DMS 273 (cell line): ENCODE measurements around the gene AIFM3.

Experiments
- DNase-seq: peaks from one replicate; lab custom pipeline; 2025; ENCODE audit not compliant: unreplicated experiment; lab: John Stamatoyannopoulos, UW

Gene AIFM3

DNA sequence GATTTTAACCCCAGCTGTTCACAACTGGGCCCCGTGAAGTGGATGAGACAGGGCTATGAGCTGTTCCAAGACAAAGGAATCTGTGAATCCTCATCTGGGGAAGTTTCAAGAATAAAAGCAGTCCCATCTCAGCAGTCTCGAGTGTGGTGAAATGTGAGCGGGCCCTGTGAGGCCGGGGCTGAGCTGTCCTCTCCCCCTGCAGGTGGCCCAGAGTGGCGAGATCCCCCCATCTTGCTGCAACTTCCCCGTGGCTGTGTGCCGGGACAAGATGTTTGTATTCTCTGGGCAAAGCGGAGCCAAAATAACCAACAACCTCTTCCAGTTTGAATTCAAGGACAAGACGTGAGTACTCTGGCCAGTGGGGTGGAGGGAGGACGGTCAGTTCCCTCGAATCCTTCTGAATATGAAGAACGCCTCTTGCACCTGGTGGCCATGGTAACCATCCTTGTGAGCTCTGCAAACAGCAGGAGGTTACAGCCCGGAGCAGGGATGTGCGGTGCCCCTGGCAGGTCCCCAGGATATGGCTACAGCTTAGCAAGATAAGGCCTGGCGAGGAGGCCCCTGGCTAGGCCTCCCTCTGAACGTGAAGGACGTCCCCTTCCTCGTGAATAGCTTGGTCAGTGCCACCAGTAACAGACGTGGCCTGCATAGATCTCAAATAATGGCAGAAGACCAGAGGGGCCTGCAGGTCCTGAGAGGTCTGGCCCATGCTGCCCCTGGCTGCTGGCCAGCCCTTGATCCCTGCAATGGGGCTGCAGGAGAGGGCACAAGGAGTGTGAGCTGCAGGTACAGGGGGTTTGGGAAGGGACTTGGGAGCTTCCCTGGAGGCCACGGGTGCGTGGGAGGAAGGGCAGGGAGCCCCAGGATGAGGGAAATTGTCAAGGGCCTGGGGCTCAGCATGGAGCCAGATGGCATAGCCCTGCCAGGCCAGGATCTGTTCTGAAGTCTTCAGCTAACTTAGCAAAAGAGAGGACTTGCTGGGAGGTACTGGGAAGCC lies 23.4 kb downstream of the AIFM3 start:
- DNase-seq: no peak

DNA sequence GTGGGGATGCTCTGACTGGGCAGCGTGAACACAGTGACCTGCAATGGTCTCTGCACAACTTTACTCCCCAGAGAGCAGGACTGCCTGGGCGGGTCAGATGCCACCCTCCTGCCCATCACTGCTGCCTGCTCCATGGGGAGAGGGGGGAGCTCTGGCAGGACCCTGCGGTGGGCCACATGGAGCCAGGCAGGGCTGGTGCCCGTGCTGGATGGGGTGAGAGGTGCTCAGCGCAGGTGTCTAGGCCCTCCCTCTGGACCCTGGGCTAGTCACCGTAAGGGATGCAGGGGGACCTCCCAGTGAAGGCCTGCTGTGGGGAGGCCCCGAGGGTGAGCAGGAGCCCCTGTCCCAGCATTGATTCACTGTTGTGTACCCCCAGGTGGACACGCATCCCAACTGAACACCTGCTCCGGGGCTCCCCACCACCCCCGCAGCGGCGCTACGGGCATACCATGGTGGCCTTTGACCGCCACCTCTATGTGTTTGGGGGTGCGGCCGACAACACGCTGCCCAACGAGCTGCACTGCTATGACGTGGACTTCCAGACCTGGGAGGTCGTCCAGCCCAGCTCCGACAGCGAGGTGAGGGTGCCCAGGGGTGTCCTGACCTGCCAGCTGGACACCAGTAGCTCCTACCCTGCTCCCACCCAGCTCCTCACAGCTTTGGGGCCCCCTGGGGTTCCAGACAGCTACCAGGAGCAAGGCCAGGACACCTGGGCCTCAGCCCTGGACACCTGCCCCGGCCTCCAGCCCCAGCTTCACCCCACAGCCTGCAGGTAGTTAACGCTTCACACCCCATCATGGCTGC lies 24.4 kb downstream of the AIFM3 start:
- no peak for DNase-seq

DNA sequence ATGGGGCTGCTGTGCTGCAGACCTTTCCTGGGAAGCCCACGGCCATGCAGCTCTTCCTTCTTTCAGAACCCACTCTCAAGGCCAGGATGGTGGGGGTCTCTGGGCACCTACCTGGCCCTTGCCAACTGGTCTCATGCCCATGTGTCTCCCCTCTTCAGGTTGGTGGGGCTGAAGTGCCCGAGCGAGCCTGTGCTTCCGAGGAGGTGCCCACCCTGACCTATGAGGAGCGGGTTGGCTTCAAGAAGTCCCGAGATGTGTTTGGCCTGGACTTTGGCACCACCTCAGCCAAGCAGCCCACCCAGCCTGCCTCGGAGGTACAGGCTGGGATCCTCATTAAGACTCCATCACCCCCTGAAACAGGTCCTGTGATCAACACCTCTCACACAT lies 25.0 kb downstream of the AIFM3 start:
- DNase-seq: no peak

DNA sequence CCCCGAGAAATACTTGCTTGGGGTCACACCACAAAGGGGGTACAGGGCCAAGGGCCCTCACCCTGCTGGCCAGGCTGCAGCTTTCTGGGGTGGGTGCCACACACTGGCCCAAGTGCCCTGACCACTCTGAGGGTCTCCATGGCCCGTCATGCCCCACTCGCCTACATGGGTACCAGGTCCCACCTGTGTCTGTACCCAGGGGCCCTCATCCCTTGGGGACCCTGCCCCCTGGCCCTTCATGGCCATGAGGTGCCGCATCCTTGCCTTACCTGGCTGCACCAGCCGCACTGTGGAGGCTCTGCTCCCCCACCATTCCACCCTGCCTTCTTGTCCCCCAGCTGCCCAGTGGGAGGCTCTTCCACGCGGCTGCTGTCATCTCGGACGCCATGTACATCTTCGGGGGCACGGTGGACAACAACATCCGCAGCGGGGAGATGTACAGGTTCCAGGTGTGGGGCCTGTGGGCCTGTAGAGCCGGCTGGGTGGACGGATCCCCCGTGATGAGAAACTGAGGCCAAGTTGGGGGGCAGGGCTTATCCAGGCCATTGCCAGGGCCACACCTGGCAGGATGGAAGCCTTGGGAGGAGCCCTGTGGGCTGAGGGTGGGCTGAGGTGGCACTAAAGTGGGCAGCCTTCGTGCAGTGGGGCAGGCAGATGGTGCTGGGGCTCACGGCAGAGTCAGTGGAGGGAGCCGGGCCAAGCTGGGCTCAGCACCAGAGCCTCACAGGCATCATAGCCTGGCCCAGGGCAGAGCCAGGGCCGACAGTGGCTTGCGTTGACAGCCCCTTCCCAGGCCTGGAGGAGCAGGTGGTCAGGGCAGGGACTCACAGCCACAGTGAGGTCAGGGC lies 25.6 kb downstream of the AIFM3 start:
- DNase-seq: no peak

DNA sequence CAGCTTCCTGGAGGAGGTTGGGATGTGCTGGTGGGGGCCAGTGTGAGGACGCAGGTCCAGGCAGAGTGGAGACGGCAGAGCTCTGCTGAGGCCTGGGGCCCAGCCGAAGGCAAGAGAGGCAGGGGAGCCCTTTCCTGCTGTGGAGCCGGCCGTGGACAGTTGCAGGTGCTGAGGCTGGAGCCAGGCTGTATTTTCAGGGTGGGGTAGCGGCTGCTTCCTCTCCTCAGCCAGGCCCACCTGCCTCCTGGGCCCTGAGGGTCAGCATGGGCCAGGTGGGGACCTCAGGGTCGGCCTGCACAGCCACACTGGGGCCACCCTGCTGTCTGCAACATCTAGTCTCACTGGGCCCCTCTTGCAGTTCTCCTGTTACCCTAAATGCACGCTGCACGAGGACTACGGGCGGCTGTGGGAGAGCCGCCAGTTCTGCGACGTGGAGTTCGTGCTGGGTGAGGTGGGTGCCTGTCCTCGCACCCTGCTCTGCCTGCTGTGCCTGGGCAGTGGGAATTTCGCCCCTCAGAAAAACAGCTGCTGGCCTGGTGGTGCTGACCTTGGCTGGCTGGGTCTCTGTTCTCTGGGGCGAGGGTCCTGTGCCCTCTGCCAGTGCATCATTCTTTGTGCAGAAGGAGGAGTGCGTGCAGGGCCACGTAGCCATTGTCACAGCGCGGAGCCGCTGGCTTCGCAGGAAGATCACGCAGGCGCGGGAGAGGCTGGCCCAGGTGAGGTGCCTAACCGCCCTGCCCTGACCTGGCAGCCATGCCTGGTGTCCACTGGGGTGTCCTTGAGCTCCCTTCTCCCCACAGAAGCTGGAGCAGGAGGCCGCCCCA lies 26.5 kb downstream of the AIFM3 start:
- no peak for DNase-seq

DNA sequence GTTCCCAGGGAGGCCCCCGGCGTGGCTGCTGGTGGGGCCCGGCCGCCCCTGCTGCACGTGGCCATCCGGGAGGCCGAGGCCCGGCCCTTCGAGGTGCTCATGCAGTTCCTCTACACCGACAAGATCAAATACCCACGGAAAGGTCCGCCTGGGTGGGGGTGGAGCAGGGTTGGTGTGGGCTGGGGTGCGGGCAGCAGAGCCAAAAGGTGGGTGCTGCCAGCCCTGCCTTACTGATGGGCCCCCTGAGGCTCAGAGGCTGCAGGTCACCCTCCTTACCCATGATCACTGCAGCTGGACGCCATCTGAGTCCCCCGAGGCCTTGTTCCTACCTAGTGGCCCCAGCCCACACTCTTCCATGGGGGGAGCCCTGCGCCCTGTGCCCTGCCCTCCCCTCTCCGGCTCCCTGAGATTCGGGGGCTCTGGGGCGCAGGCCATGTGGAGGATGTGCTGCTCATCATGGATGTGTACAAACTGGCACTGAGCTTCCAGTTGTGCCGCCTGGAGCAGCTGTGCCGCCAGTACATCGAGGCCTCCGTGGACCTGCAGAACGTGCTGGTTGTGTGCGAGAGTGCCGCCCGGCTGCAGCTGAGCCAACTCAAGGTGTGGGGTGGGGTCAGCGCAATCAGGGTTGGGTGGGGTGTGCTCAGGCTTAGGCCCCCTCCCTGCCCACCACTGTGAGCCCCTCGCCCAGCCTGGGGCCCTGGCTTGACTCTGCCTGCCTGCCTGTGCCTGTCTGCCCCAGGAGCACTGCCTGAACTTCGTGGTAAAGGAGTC lies 27.3 kb downstream of the AIFM3 start:
- no peak for DNase-seq

DNA sequence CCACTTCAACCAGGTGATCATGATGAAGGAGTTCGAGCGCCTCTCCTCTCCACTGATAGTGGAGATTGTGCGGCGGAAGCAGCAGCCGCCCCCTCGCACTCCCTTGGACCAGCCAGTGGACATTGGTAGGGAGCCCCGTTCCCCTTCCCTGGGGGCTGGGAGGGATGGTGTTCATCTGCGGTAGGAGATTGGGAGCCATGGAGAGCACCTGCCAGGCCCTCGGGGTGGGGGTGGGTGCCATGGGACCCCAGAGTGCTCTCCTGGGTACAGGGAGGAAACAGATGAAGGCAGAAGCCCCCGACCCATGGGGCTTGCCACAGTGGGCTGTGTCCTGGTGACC lies 27.8 kb downstream of the AIFM3 start:
- no peak for DNase-seq

DNA sequence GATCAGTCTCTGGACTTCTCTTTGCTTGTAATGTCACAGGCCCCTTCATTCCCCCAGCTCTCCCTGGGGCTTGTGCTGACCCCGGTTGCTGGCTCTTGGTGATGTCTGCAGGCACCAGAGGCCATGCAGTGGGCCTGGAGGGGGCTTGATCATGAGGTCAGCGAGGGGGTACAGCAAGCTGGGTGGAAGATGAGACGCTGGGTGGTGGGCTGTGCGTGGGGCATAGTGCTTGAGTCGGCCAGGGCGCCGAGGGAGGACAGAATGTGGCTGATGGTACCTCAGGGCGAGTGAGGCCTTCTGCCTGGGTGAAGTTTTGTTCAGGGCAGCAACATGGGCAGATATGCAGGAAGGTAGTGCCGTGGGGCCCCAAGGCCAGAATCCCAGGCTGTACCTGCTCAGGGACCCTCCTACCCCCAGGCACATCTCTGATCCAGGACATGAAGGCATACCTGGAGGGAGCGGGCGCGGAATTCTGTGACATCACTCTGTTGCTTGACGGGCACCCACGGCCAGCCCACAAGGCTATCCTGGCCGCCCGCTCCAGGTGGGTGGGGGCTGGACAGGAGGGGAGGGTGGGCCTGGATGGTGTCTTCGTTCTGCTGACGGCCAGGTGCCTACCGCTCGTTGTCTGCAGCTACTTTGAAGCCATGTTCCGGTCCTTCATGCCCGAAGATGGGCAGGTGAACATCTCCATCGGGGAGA lies 28.4 kb downstream of the AIFM3 start:
- DNase-seq: no peak

DNA sequence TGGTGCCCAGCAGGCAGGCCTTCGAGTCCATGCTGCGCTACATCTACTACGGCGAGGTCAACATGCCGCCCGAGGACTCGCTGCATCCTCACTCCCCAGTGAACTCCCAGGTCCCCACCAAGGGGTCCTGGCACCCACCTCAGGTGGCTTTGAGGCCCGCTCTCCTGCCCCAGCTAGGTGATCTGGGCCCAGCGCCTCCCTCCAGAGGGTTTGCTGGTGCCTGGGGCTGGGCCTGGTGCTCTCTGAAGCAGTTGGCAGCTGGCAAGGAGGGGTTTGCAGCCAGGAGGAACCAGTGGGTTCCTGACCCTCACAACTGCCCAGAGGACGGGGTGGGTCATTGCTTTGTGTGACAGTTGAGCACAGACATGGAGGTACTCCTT lies 29.0 kb downstream of the AIFM3 start:
- no peak for DNase-seq

DNA sequence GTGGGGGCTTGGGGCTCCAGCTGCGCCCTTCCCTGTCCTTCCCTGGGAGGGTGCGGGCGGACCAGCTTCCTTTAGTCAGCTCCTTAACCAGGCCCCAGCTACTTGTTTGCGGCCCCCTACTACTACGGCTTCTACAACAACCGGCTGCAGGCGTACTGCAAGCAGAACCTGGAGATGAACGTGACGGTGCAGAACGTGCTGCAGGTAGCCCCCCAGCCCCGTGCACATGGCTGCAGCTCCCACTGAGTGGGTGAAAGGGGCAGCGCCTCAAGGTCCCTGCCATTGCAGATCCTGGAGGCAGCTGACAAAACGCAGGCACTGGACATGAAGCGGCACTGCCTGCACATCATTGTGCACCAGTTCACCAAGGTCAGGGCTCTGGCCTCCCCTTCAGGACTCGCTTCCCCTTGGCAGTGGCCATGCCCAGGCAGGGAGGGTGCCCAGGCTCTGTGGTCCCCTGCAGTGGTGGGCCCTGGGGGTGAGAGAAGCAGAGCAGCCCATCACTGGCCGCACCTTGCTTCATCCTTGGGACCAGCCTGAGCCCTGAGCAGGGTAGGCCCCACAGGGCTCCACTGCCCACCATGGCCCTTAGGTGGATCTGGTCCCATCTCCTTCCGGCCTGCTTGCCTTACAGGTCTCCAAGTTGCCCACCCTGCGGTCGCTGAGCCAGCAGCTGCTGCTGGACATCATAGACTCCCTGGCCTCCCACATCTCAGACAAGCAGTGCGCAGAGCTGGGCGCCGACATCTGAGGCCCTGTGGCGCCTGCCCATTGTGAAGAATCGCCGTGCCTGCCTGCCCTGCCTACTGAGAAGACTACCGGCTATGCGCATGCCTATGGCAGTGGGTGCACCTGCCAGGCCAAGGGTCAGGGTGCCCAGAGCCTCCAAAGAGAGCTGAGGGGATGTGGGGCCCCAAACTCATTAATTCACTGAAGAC lies 29.8 kb downstream of the AIFM3 start:
- DNase-seq: no peak

DNA sequence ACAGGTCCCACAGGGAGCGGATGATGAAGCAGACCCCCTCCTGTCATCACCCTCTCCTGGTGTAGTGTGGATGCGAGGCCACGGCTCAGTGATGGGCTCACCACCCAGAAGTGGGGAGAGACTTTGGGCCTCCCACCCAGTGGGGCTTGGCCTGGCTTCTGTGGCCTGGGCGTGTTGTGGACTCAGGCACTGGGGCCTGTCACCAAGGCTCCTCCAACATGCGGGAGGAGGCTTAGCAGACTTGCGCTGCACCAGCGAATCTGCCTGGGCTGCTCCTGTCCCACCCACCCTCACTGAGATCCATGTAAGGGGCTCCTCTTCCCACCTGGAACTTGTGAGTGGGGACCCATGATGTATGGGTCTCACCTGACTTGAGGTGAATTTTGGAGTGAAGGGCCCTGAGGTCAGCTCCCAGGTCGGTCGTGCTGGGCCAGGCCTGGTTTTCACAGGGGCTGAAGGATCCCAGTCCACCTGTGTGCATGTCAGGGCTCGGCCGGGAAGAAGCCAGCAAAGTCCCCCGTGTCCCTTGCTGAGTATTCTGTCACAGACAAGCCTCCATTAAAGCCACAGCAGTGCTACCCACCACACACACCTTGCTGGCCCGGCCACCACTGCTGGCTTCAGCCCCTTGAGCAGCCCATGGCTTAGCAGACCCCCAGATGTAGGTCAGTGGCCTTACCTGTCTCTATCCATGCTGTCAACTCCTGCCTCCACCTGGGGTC lies 30.6 kb downstream of the AIFM3 start:
- no peak for DNase-seq

DNA sequence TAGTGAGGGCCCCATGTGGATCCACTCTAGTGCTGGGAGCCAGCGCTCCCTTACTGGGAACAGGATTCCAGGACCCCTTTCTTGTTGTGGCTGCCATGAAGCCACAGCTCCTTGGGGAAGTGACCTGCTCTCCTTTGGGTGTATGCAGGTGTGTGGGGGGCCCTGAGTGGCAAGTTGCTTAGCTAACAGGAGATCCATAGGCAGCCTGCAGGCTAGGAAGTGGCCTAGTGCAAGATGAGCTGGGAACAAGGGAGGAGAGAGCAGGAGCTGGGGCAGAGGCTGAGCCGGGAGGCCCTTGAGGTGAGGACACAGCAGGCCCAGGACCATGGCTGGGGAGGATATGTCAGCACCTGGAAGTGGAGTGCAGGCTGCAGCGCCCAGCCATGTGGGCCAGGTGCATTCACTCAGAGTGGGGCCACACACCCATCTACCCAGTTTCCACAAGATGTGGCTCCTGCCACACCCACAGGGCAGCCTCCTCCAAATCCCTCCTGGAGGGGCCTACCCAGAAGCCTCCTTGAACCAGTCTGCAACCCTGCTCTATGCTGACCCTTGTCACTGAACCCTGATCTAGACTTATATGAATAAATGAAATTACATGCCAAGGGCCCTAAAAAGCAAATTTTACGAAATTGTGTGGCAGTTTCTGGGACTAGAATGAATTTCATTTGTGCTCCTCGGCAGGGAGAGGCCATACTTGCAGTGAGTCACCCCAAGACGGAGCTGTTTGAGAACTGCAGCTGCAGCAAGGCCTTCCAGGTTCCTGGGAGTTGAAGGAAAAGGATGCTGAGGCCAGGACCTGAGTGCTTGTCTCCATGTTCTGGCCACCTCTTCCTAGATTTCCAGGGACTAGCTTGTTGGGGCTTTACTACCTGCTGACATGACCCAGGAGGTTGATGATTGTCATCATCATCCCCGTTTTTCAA lies 31.6 kb downstream of the AIFM3 start:
- DNase-seq: no peak

DNA sequence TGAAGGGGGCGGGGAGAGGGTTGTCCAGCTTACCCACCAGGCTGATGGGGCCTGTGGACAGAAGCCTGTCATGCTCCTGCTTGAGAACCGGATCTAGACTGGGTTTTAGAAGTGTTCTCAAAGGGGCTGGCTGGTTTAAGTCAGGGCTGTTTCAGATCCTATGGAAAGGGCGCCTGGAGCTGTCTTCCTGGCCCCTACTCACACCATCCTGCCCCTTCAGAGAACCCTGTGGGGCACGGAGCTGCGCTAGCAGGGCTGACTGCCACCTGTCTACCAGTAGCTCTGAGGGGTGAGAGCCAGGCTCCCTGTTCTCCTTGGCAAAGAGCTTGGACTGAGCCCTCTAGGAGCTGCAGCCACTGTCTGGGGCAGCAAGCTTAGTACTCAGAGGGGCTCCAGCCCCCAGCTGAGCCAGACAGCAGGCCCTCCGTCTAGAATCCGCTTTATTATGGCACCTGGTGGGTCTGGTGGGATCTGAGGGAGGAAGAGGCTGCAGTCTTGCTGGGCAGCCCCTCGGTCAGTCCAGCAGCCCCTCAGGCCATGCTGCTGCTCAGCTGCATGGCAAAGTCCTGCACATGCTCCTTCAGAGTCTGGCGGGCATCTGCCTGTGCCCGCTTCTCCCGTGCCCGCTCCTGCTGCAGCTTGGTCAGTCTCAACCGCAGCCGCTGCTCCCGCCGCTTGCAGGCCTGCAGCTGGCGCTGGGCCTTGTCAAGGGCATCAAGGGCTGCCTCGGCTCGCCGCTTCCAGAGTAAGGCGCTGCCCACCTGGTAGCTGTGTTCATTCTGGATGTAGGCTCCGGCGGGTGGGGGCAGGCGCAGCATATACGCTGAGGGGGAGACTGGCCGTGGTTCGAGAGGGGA lies 32.5 kb downstream of the AIFM3 start:
- DNase-seq: no peak

DNA sequence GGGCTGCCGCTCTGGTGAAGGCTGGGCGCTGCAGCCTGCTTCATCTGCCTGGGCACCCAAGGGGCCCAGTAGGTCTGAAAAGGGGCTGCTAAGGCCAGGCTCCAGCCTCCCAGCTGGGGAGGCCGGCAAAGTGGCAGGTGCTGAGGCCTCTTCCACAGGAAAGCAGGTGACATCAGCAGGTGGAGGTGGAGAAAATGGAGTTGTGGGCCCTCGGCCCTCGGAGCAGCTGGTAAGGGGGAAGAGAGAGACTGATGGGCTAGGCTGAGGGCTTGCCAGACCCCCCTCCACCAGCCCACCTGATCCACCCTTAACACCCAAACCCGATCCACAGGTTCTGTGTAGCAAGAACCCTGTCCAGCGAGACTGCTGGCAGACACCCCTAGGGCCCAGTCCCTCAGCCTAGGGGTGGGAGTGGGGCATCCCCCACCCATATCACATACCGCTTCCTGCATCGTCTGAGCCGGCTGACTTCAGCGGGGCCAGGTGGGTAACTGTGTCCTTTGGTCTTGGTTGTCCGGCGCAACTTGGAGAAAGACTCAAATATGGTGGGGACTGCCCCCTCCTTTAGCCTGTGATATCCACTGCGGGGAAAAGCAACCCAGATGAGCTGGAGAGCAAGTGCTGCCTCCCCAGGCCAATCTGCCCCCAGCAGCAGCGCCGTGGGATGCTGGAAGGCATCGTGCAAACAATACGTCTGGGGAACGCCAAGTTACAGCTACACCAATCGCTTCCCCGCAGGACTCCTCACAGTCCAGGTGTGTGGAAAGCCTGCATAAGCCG lies 33.3 kb downstream of the AIFM3 start:
- no peak for DNase-seq
